B cell (primary cell): Measurements from ENCODE around the gene TBC1D1. TPM values are rescaled to one million over a fixed set of nuclear protein-coding genes. Genes with fewer than 3 reads are reported as not detected.

Source experiments
- ATAC-seq: fragments of 200-7000 bp; cut with Tn5 transposase; one replicate; pipeline ENCODE4 v1.10.0; 2021; ENCODE audit warnings: low read depth, mild to moderate bottlenecking, moderate number of reproducible peaks, moderate library complexity
- CTCF ChIA-PET: fragments of 350-600 bp; sonication (Branson Sonifier 250); formaldehyde crosslinking; loops from one replicate; lab custom pipeline; 2021; ENCODE audit warnings: antibody characterized with exemption, inconsistent platforms; lab: Charles Lee
- POLR2A ChIA-PET: fragments of 350-600 bp; sonication (Branson Sonifier 250); formaldehyde crosslinking; loops from one replicate; lab custom pipeline; 2021; ENCODE audit warnings: antibody characterized with exemption; lab: Charles Lee
- DNase-seq: peaks from one replicate; pipeline ENCODE4 v3.0.0; 2013
- H2AFZ ChIP-seq: 2 replicates; pipeline ENCODE4 v1.6.1; 2012; ENCODE audit warnings: mild to moderate bottlenecking, low read depth, low read length; ENCODE audit not compliant: insufficient read depth, poor library complexity, severe bottlenecking
- H3K27ac ChIP-seq, 2 donors: 1 replicate in 1 of 2; 2 replicates in 1 of 2; pipeline ENCODE4 v1.5.1; 2012 to 2013; ENCODE audit warnings: low read length in 2 of 2, mild to moderate bottlenecking in 2 of 2, moderate library complexity in 1 of 2
- H3K27me3 ChIP-seq, 4 experiments: fragments of 200-600 bp in 1 of 4; sonication (generic) in 1 of 4; replicated peaks in 1 of 4; 1 replicate in 2 of 4; 2 replicates in 2 of 4; pipeline versions ENCODE4 v1.6.1 to v1.7.0; 2013 to 2016; ENCODE audit warnings: low read length in 3 of 4, mild to moderate bottlenecking in 2 of 4, mixed read lengths in 1 of 4, moderate library complexity in 1 of 4; ENCODE audit not compliant: insufficient read depth in 4 of 4, control insufficient read depth in 3 of 4; ENCODE audit errors: control extremely low read depth in 1 of 4
- H3K36me3 ChIP-seq, 2 experiments: replicated peaks in 1 of 2; 1 replicate in 1 of 2; 2 replicates in 1 of 2; pipeline versions ENCODE4 v1.6.1 to v1.7.1; 2013; ENCODE audit warnings: low read length in 1 of 2; ENCODE audit not compliant: insufficient read depth in 2 of 2, control insufficient read depth in 1 of 2; ENCODE audit errors: control extremely low read depth in 1 of 2, extremely low read depth in 1 of 2
- H3K4me1 ChIP-seq, 2 donors: fragments of 200-600 bp in 1 of 2; sonication (generic) in 1 of 2; 1 replicate in 1 of 2; 2 replicates in 1 of 2; pipeline versions ENCODE4 v1.5.1 to v1.6.1; 2013 to 2017; ENCODE audit warnings: low read length in 2 of 2; ENCODE audit not compliant: control insufficient read depth in 2 of 2, insufficient read depth in 2 of 2
- H3K4me2 ChIP-seq: replicated peaks from 2 replicates; pipeline ENCODE3; 2012; ENCODE audit warnings: mild to moderate bottlenecking, low read depth, low read length; ENCODE audit not compliant: poor library complexity, severe bottlenecking
- H3K4me3 ChIP-seq, 5 experiments: fragments of 200-600 bp in 1 of 5; sonication (generic) in 1 of 5; 1 replicate in 3 of 5; 2 replicates in 2 of 5; pipeline versions ENCODE4 v1.5.1 to v1.7.0; 2011 to 2016; ENCODE audit warnings: low read length in 4 of 5, mild to moderate bottlenecking in 4 of 5, low read depth in 2 of 5, control low read depth in 1 of 5, moderate library complexity in 1 of 5; ENCODE audit not compliant: insufficient read depth in 1 of 5; ENCODE audit errors: control extremely low read depth in 1 of 5, extremely low read depth in 1 of 5
- H3K79me2 ChIP-seq: fragments of 200-600 bp; sonication (generic); one replicate; pipeline ENCODE4 v1.6.0; 2016; ENCODE audit warnings: low read length; ENCODE audit not compliant: control insufficient read depth, insufficient read depth
- H3K9ac ChIP-seq: fragments of 200-600 bp; sonication (generic); 2 replicates; pipeline ENCODE4 v1.6.1; 2017; ENCODE audit warnings: mild to moderate bottlenecking, low read length, moderate library complexity
- H3K9me3 ChIP-seq, 3 donors: one replicate each; pipeline versions ENCODE4 v1.6.1 to v1.7.1; 2013; ENCODE audit warnings: low read length in 2 of 3; ENCODE audit not compliant: control insufficient read depth in 2 of 3, insufficient read depth in 1 of 3; ENCODE audit errors: control extremely low read depth in 1 of 3
- H4K20me1 ChIP-seq: 2 replicates; pipeline ENCODE4 v1.6.0; 2012; ENCODE audit warnings: mild to moderate bottlenecking, low read length; ENCODE audit not compliant: insufficient read depth, control insufficient read depth, poor library complexity, severe bottlenecking
- H3K27ac Mint-ChIP-seq: one replicate; pipeline ENCODE4 v1.8.0; 2021; ENCODE audit warnings: mixed read lengths
- H3K27me3 Mint-ChIP-seq: one replicate; pipeline ENCODE4 v1.8.0; 2021; ENCODE audit warnings: mixed read lengths
- H3K4me1 Mint-ChIP-seq: one replicate; pipeline ENCODE4 v1.8.0; 2021; ENCODE audit warnings: mixed read lengths
- H3K4me3 Mint-ChIP-seq: one replicate; pipeline ENCODE4 v1.8.0; 2021; ENCODE audit warnings: mixed read lengths
- H3K9me3 Mint-ChIP-seq: one replicate; pipeline ENCODE4 v1.8.0; 2022; ENCODE audit warnings: mixed read lengths; ENCODE audit not compliant: insufficient read depth
- EZH2 ChIP-seq: IDR thresholded peaks from 2 replicates; pipeline ENCODE4 v1.6.1; 2012; ENCODE audit warnings: borderline replicate concordance, low read depth, mild to moderate bottlenecking, moderate library complexity, low read length; ENCODE audit not compliant: insufficient read depth, poor library complexity, severe bottlenecking
- WGBS: methylation state at CpG from one replicate; pipeline ENCODE4 v1.1.5; 2013; ENCODE audit warnings: missing lambda C conversion rate; ENCODE audit not compliant: insufficient coverage; 5-methylcytosine and 5-hydroxymethylcytosine counted together
- intact Hi-C: fragments of 100-400 bp; cut with micrococcal nuclease; formaldehyde crosslinking; loops from one replicate; pipeline ENCODE4 v1.10.0; 2022
- polyA plus RNA-seq: library from polyadenylated mRNA; depleted of rRNA; stranded (reverse); fragments of >200 nt; gene quantifications from 2 replicates; pipeline ENCODE4 v1.2.3, GENCODE V29; 2012
- total RNA-seq, 2 donors: library from RNA; stranded (reverse); fragments of 120-200 nt in 1 of 2; gene quantifications; 1 replicate in 1 of 2; 2 replicates in 1 of 2; pipeline versions ENCODE4 v1.2.3 to v1.2.4, GENCODE V29; 2013 to 2022
- TF ChIP-seq, protein P1 (sequence below): fragments of 200-600 bp; IDR thresholded peaks from one replicate; pipeline ENCODE4 v1.8.0; 2022; ENCODE audit warnings: antibody characterized with exemption, mild to moderate bottlenecking

Gene TBC1D1
- total and polyA plus RNA-seq, 2 donors (not counting 1 experiment from before 2014, with no cell fraction given) = 88.2 to 98.7 TPM

- no peaks in the 10 kb centered on the region for H3K79me2 ChIP-seq
- TF ChIP-seq EZH2 = no peak
- TF ChIP-seq, protein P1, sequence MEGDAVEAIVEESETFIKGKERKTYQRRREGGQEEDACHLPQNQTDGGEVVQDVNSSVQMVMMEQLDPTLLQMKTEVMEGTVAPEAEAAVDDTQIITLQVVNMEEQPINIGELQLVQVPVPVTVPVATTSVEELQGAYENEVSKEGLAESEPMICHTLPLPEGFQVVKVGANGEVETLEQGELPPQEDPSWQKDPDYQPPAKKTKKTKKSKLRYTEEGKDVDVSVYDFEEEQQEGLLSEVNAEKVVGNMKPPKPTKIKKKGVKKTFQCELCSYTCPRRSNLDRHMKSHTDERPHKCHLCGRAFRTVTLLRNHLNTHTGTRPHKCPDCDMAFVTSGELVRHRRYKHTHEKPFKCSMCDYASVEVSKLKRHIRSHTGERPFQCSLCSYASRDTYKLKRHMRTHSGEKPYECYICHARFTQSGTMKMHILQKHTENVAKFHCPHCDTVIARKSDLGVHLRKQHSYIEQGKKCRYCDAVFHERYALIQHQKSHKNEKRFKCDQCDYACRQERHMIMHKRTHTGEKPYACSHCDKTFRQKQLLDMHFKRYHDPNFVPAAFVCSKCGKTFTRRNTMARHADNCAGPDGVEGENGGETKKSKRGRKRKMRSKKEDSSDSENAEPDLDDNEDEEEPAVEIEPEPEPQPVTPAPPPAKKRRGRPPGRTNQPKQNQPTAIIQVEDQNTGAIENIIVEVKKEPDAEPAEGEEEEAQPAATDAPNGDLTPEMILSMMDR = no peak
- H3K27me3 Mint-ChIP-seq = no peaks in the 10 kb centered on the region
- no peak for DNase-seq
- H3K4me3 ChIP-seq = no peak overlapping the region
- H3K4me2 ChIP-seq = no peak overlapping the region
- 100% methylated on average over 1 of the region's 3 CpGs for WGBS
- H3K4me1 ChIP-seq = peaks cover 11 to 28% of the 10 kb centered on the region in 2 donors
- H3K27me3 ChIP-seq = no peaks in the 10 kb centered on the region
- CTCF ChIA-PET = interaction anchor here (2.1 kb wide), 1 partner anchor 48 kb away, joined by 8 read pairs; no protein-coding TSS in a partner anchor
- H3K27ac Mint-ChIP-seq = peak overlapping the region; percentile 65
- ATAC-seq = no peak
- H2AFZ ChIP-seq = no peak overlapping the region
- H3K27ac ChIP-seq = no peak overlapping the region
- POLR2A ChIA-PET = no interaction called here
- no peak overlapping the region for H3K4me3 Mint-ChIP-seq
- no peaks in the 10 kb centered on the region for H3K9me3 ChIP-seq
- no peaks in the 10 kb centered on the region for H4K20me1 ChIP-seq
- peaks cover 48% of the 10 kb centered on the region for H3K4me1 Mint-ChIP-seq
- H3K36me3 ChIP-seq = peaks cover 13 to 42% of the 10 kb centered on the region in 2 experiments
- intact Hi-C loops = loop anchor here (5.0 kb wide), 1 partner anchor 46 kb away; no protein-coding TSS in a partner anchor
- no peaks in the 10 kb centered on the region for H3K9me3 Mint-ChIP-seq
- no peak overlapping the region for H3K9ac ChIP-seq
Measured at GRCh38 chr4:38130884-38131283, 240.0 kb downstream of the TBC1D1 start.

GRCh38 chr4:38131371-38132091 lies 240.6 kb downstream of the TBC1D1 start:
- WGBS = 54% methylated on average over 9 of the region's 12 CpGs
- CTCF ChIA-PET = interaction anchor here (1.1 to 2.1 kb wide), 2 partner anchors 48 to 49 kb away, joined by 3 to 8 read pairs; no protein-coding TSS in a partner anchor
- peaks cover 48% of the 10 kb centered on the region for H3K4me1 Mint-ChIP-seq

More at GRCh38 chr4:38131371-38132091, 240.6 kb downstream of the TBC1D1 start:
- no peak for TF ChIP-seq EZH2
- TF ChIP-seq, protein P1 = no peak
- POLR2A ChIA-PET = no interaction called here
- H3K4me3 ChIP-seq = no peak overlapping the region
- H3K27ac ChIP-seq = peak overlapping the region in 1 of 2 donors; percentile 53
- H3K9me3 ChIP-seq = no peaks in the 10 kb centered on the region
- DNase-seq (peak; percentile 22), ATAC-seq (no peak)
- H3K27me3 ChIP-seq = no peaks in the 10 kb centered on the region
- no peaks in the 10 kb centered on the region for H3K9me3 Mint-ChIP-seq
- no peaks in the 10 kb centered on the region for H4K20me1 ChIP-seq
- no peak overlapping the region for H3K4me2 ChIP-seq
- peak overlapping the region; percentile 21 for H3K9ac ChIP-seq
- H3K27ac Mint-ChIP-seq = peak overlapping the region; percentile 88
- H3K4me3 Mint-ChIP-seq = peak overlapping the region; percentile 48
- no peak overlapping the region for H2AFZ ChIP-seq
- H3K4me1 ChIP-seq = peaks cover 11 to 28% of the 10 kb centered on the region in 2 donors
- H3K79me2 ChIP-seq = no peaks in the 10 kb centered on the region
- H3K27me3 Mint-ChIP-seq = no peaks in the 10 kb centered on the region
- peaks cover 15 to 41% of the 10 kb centered on the region in 2 experiments for H3K36me3 ChIP-seq
- intact Hi-C loops = loop anchor here (2.0 to 5.0 kb wide), 2 partner anchors 23 to 46 kb away; no protein-coding TSS in a partner anchor
